NCI-H82 treated with DMSO at 0.1 percent for 48 hours (cell line): ENCODE data around the gene MACROD2.
"Not testable (repeated sequence)": the region's sequence is repeated elsewhere in the genome, so short reads cannot be mapped to it uniquely, and the experiment has no call there.

ENCODE experiments used
- DNase-seq: peaks from one replicate; lab custom pipeline; 2025; ENCODE audit not compliant: unreplicated experiment; lab: John Stamatoyannopoulos, UW

The MACROD2 gene

DNA sequence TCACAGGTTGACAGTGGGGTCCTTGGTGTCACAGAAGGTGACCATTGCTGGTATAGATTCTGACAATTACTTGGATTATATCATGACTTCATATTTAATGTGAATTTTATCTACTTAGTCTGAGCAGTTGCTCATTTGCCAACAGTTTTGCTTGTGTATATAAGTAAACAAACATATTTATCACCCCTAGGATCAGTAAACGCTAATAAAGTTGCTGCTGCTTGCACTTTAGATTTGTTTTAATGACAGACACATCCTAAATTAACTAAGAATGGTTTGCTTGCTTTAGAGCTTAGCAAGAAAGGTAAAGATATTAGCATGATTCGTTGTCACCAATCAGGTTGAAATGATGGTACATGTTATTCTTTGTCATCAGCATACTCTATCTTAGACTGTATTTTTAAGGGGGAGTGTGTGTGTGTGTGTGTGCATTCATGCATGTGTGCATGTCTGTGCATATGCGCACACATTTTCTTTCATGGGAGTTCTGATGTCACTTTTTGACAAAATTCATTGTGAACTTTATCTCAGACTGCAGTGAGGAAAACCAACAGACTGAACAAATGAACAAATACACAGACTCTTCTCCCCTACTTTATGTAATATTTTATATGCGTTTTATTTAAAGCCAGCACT, 1124.7 kb downstream of the MACROD2 start:
- DNase-seq = no peak

DNA sequence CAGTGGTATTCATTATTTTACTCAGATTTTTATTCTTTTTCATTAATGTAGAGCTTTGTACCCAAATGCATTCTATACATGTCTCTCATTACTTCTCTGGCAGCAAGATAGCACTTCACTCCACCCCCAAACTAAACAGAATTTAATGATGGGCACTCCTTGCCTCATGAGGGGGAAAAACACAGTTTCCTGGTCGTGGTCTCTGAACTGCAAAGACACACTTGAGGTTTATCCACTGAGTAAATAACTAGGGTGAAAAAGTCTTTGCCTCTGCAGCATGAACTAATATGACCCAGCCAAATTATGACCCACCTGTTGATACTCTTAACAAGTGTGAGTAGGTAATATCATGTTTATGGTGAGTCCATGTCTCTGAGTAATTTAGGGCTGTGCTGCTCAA, 1127.3 kb downstream of the MACROD2 start:
- DNase-seq = no peak

DNA sequence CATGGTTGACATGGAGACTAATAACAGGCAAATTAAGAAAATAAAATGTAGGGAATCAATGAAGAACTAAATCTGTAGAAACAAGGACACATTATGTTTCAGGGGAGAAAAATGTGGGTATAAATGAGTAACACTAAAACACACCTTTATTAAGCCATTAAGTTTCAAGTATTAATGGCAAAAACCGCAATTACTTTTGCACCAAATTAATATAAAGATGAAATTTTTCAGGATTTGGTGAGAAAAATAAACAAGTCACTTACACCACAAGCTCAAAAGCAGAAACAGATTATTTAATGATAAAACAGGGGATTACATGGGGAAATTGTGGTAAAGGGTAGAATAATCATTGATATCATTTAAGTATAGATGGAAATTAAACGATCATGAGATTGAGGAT, 1135.9 kb downstream of the MACROD2 start:
- no peak for DNase-seq

DNA sequence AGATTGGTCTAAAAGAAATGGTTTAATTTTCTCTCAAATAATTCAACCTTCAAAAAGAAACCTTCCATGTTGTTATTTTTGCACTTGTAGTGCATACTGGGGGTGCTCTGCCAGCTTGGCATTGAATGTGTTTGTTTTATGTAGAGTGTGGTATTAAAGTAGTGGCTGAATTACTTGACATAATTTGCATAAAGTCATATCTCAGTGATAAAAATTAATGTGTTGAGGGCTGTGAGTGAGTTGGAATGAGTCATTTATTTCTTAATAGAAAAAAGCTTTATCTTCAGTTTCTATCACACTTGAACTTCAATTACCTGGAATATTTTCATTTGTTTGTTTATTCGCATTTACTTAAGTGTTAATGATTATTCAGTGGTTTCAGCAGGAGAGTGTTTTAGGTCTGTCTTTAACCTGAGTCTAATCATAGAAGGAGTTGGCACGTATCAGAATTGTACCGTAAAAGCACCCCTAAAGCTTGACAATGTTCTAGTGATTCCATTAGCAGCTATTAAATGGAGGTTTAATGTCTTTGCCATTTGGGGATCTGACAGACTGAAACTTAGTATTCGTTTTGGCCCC, 1143.3 kb downstream of the MACROD2 start:
- no peak for DNase-seq

DNA sequence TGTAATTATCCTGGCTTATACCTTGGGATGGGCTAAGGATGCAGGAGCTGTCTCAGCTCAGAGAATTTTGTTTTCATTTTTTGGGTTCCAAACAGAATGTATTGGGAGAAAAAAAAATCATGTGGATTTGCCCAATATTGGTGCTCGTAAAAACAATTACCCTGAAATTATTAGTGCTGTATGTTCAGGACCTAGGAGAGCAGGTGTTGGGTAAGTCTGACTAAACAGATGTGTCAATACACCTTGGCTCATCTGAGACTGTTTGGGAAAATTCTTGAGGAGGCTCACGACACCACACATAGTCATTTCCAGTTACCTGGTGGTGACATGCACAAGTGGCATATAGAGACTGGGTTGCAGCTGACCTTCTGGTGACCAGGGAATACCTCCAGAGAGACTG, 1144.2 kb downstream of the MACROD2 start:
- no peak for DNase-seq

DNA sequence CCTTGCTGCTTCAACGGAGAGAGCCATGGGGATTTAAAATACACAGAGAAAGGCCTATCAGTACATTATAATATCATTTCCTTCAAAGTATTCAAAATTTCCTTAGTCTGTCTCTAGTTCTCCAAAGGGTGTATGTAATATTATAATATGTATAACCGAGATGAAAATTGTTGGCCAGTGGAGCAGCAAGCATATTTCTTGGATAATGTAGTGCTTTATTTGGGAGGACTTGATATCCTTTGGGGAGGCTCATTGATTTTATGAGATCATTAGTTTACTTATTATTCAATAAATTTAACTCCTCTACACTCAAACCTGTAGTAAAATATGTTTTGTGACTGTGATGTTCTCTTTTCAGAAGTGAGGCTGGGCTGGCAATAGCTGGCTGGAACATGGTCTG, 1145.0 kb downstream of the MACROD2 start:
- no peak for DNase-seq

DNA sequence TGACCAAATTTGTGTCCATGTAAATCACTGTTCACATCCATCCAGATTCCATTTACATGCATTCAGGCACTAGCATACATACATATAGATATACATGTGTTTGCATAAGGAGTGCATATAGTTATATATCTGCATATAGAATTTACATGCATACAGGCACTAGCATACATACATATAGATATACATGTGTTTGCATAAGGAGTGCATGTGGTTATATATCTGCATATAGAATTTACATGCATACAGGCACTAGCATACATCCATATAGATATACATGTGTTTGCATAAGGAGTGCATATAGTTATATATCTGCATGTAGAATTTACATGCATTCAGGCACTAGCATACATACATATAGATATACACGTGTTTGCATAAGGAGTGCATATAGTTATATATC, 1145.6 kb downstream of the MACROD2 start:
- DNase-seq = not testable (repeated sequence)

DNA sequence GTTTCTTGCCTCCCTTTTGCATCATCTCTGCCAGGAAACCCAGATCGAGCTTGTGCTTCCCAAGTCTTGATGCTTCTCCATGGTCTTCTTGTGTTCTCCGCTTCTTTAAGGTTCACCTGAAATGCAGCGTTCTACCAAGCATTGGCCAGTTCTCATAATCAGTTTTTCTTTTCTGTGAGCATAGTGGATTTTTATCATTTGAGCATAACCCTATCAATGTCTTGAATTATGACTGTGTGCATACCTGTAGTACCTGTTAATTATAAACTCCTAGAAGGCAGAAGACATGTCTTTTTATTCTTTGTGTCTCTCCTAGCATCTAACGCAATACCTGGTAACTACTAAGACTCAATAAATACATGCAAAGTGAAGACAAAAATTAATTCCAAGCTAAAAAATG, 1146.5 kb downstream of the MACROD2 start:
- DNase-seq = no peak

DNA sequence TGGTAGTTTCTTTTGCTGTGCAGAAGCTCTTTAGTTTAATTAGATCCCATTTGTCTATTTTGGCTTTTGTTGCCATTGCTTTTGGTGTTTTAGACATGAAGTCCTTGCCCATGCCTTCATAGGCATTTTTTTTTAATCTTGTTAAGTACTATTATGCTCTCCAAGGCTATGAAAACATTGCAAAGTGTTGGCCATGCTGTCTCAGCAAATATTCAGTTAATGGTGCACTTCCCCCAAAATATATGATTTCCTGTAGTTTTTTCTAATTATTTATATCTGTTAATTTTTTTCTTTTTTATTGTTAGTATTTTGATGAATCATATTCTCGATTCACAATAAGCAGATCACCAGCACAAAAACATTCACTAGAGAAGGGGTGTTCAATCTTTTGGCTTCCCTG, 1148.2 kb downstream of the MACROD2 start:
- no peak for DNase-seq

DNA sequence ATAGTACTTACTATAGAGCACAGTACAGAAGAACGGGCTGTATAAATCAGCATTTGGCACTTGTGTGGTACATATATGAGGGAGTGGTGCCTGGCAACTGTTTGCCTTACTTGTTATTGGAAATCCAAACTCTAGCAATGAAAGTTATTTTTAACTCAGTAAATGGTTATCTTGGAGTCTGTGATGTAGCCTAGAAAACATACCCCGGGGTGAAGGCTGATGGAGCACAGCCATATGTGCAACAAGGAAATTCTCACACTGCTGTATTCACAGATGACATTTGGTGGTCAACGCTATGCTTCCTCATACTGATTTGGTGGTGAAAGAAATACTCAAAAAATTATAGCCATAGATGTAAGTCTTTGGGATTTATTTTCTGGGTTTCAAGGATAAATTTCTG, 1149.6 kb downstream of the MACROD2 start:
- no peak for DNase-seq

DNA sequence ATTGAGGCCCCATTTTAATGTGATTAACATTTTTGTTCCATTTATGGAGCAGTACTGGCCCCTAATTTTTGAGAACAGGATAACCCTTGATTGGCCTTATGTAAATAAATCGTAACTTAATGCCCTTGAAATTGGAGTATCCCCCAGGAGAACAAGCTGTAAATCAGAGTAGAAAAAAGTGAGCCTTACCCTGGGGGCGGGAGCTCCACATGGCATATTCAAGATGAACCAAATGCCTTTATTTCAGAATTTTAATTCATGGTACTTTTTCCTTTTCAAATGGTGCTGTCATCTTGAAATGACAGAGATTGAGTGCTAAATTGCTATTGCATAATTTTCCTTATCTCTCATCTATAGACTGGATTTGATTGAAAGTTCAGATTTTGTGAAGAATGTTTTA, 1151.6 kb downstream of the MACROD2 start:
- peak; percentile 20 for DNase-seq

DNA sequence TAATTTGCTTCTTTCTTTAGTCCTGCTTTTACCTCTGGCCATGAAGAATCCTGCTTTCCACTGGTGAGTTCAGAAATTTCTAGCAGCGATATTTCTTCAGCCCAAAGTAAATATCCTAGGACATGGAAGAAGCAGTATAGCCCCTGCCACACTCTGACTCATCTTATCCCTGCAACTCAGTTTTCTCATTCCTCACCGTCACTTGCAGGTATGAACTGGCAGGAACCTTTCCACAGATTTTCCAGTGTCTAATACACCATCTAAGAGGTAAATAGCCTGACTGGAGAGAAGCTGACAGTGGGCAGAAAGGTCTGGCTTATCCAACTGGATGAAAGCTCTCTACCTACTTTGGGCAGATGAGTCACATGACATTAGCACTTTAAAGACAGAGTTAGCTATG, 1158.8 kb downstream of the MACROD2 start:
- no peak for DNase-seq

DNA sequence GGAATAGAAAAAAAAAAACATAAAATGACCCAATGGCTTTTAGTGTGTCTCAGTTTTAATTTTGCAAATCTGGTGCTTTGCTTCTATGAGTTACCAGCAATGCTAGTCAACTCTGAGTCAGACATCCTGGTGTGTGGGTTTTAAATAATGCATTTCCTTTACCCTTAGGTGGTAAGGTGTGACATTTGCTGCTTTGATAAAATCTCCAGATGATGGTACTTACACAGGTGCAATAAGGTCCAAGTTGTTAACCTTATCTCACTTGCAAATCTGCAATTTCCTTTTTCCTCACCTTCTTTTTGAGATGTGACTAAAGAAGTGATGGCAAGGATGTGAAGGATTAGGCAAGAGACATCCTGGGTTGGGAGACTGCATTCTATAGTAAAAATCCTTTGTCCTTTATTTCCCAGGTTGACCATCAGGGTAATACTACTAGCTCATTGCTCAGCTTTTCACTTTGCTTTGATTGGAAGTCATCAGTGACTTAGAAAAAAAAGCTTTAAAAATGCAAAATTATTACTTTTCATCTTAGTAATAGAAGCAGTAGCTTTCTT, 1160.6 kb downstream of the MACROD2 start:
- DNase-seq = no peak

DNA sequence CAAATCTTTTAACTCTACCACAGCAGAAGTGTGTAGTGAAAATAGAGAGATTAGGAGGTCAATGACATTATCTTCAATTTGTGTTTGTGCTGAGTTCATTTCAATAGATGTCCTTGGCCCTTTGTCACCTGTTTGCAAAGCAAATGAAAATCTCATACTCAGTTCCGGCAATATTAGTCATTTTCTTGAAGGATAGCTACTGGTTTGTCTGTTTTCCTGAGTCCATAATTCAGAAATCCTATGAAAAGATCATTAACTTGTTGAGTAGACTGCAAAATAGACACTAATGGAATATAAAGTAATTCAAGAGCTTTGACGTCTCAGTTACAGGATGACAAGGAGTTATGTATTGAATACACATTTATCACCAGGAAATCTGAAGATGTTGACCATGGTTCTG, 1163.2 kb downstream of the MACROD2 start:
- no peak for DNase-seq

DNA sequence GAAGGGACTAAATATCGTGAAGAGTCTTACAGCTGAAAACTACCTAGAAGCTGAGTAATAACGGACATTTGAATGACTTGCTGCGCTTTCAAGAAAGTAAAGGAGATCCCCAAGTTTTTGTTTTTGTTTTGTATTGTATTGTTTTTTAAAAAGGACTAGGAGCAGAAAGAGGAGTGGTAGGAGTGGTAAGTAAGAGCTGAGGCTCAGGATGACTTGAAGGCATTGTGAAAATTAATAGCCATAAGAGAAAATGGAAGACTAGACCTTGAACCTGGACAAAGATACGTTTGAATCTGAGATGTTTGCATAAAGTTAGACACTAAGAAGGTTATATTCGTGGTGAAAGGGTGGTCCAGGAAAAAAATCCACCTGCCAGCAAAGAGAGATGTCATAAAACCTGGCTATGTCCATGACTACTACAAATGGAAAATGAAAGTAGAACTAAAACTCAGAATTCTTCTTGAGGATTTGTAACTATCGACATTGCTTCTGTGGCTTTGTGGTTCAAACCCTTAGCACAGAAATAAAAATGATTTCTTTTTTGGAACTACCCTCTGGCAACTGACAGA, 1166.8 kb downstream of the MACROD2 start:
- no peak for DNase-seq

DNA sequence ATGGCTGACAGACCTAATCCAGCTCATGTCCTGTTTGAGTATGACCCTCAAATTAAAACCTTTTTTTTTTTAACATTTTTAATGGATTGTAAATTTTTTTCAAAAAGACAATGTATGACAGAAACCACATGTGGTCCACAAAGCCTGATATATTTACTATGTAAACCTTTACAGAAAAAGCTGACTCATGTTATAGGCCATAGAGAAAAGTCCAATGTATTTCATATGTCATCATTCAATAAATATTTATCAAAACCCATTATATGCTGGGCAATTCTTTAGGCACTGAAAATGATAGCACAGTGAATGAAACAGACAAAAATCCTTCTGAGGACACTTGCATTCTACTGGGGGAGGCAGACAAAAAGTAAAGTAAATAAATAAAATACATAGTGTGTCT, 1168.3 kb downstream of the MACROD2 start:
- no peak for DNase-seq

DNA sequence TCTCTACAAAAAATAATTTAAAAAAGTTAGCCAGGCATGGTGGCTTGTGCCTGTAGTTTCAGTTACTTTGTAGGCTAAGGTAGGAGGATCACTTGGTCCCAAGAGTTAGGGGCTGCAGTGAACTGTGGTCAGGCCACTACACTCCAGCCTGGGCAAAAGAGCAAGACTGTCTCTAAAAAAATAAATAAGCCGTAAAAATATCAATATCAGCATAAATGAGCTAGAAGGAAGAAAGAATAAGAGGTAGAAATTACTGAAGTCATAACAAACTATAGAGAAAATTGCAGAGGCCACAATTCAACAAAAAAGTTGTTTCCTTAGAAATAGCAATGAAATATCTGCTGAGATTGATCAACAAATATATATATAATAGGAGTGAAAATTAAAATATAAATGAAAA, 1169.4 kb downstream of the MACROD2 start:
- DNase-seq = no peak

DNA sequence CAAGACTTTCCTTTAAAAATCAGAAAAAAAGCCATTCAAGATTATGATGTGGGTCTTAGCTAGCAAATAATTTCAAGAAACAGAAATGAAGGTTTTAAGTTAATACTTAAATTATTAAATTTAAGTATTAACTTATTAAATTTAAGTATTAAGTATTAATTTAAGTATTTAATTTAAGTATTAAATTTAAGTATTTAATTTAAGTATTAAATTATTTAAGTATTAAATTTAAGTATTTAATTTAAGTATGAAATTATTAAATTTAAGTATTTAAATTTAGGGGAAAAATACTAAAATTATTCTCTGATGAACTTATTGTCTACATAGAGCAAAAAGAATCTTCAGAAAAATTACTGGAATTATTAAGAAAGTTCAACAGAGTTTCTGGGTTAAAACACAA, 1171.4 kb downstream of the MACROD2 start:
- DNase-seq = no peak

DNA sequence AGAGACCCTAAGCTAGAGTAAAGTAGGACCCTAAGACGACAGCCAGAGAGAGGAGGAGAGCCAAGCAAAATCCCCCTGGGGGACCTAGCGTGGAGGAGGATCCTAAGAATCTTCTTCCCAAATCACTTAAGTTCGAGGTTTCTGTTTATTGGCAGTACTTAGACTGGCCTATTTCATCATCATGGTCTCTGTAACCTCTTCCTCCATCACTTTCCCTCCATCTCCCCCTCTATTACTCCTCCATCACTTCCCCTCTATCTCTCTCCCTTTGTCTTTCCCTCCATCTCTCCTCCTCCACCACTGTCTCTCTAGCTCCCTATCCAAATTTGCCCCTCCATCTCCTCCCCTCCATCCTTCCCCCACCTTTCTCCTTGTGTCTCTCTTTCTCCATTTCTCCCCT, 1175.7 kb downstream of the MACROD2 start:
- no peak for DNase-seq

DNA sequence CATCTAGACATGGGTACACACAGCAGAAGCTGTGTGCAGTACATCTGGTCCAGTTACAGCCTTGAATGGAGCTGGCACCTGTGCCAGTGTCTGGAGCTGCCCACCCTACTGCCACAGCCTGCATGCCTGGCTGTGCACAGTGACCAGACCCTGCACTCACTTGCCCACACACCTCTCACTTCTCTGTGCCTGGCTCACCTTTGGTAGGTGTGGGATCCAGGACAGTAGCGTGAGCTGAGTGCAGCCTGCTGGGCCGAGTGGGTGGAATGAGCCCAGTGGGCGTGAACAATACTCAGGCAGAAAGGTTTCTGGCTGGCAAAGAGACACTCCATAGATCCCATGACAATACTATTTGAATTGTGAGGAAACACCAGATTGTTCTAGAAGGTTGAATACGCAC, 1181.6 kb downstream of the MACROD2 start:
- no peak for DNase-seq

DNA sequence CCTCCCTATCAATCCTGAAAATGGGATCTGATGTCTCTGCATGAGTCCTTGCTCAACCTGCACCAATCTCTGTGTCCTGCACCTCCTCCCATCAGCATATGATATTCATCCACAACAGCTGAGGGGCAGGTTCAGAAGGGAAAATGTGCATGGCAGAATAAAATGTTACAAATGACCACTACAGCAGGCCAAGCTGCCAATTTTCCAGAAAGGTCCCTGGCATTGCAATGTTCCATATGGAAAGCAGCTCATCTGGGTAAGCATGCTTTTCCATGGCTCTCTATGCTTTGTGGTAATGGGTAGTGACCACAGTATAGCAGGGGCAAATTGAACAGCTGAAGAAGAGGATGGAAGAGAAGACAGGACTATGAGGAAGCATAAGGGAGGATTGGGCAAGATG, 1183.3 kb downstream of the MACROD2 start:
- DNase-seq = no peak

DNA sequence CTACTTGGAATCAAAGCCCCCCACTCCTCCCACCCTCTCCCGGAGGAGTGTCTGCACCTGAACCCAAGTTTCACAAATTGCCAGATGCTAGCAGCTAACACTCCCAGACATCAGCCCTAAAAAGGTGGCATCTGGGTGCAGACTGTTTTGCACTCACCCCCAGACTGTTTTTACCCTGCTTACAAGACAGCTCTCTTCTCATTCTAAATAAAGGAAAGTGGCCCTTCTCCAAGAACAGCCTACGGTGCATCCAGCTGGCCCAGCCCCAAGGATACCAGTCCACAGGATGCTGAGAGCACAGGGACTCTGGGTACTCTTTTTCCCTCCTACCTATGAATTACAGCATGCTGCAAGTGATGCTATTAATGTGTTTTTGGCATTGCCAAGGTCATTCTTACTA, 1184.1 kb downstream of the MACROD2 start:
- DNase-seq = no peak

DNA sequence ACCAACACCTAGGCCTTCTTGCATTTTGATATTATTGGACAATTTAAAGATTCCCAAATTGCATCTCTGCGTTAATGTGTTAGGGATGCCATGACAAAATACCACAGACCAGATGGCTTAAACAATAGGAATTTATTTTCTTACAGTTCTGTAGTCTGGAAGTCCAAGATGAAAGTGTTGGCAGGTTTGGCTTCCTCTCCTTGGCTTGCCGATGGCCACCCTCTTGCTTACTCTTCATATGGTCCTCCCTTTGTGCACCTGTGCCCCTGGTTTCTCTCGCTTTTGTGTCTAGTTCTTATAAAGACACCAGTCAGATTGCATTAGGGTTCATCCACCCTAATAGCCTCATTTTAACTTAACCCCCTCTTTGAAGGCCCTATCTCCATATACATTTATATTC, 1184.5 kb downstream of the MACROD2 start:
- no peak for DNase-seq
